Measurements from ENCODE around the gene ASPA.
A peak's percentile ranks its signal among the peaks of the same experiment; 100 is the strongest.
"Not testable (repeated sequence)": the region's sequence is repeated elsewhere in the genome, so short reads cannot be mapped to it uniquely, and the experiment has no call there.

The ASPA gene

GRCh38 chr17:3507869-3508268 is 32.1 kb downstream of the ASPA start:
- no peak for DNase-seq

DNA sequence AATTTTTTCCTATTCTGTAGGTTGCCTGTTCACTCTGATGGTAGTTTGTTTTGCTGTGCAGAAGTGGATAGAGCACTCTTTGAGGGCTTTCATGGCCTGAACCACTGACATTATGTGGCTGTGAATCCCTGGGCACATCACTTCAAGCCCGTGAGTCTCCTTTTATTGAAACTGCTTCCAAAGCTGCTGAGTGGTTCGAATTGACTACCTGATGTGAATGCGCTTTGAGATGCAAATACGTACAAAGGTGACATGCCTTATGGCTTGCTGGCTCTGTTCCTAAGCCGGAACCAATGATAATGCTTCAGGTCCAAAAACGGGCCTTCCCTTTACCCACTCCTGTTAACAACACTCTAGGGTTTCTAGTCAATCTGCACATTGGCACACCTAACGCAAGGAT is 34.3 kb downstream of the ASPA start:
- DNase-seq = no peak

DNA sequence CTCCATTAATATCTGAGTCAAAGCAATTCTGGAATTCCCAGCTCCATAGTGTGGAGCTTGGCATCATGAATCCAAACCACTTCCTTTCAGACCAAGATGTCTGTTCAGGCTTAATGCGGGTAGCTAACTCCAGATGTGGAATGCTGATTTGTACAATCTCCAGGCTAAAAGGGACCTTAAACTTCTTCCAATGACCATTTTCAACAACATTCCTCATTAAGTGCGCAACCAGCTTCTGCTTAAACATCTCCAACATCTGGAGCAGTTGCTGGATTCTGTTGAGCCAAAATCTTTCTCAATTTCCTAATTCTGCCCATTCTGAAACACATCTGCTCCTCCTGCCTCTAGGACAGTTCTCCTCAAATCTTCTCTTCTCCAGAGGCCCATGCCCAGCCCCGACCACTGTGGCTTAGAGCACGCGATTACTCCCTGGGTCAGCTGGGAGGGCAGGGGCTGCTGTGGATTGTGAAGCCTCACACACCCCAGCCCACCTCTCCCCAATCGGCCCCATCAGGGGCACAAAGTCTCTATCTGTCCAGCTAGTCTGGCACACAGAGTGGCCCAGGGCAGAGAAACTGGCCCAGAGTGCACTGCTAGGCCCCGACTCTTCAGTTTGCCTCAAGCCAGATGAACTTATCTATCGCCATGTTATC is 36.2 kb downstream of the ASPA start:
- DNase-seq = no peak

DNA sequence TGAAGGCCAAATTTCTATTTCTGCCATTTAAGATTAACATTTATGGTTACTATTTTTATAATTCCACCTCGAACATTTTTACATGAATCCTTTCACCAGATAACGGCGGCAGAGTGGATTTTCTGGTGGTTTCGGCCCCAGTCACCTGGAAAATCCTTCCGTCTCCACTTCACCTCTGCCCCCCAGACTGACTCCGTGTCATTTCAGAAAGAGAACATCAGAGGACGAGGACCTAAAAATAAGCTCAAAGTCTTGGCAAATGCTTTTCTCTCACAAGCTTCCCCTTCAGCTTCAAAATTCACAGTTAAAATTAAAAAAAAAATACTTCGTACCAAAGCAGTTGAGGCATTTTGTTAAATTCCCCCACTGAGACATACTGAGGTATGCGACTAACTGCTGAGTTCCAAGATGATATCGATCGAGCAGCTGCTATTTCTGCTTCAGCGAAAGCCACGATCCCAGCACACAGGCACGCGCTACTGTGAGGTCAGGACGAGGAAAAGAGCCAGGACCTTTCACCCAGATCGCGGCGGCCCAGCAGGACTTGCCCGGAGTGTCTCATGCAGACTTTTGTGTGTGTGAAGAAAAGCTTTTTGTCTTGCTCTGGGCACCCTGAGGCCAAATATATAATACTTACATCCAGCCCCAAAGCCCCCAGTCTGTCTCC is 36.8 kb downstream of the ASPA start:
- DNase-seq = peak in 50 of 56 donors; percentile 47 to 92 (median 81)

DNA sequence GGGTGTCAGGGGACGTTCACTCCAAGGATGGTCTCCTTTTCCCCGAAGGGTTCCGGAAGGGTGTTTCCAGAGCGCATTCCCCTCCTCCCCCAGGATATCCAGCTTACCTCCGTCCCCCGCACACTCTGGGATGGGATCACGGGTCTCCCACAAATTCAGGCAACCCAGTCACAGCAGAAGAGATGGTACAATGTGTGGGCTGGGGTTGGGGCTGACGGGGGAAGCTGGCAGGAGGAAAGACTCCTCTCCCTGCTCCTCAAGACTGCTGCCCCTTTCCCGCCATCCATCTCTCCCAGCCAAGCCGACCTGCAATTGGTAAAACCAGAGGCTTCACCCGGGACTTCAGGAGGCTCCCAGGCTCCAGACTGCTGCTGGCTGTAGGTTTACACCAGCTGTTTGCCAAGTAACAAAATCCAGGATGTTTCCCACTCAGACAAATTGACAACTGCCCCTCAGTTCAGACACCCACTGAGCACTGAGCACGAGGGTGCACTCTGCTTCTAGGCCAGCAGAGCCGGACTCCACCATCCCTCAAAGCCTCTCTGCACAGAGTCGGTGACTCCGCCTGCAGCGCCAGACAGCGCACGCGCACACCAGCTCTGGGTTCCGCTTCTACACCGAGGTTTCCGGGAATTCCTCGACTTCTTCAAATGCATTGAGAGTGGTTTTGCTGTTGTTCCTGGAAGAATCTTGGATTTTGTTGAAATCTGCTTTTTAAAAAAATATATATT is 37.7 kb downstream of the ASPA start:
- DNase-seq = peak in 14 of 56 donors; percentile 9 to 55 (median 18)

DNA sequence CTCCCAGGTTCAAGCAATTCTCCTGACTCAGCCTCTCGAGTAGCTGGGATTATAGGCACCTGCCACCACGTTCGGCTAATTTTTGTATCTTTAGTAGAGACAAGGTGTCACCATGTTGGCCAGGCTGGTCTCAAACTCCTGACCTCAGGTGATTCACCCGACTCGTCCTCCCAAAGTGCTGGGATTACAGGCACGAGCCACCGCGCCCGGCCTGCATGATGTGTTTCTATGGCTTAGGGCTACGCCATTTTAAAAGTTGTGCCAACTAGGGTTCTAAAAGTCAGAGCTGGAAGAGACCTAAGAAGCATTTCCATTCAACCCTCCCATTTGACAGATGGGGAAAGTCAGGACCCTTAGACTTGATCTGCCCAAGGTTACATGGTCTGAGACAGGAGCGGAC is 38.4 kb downstream of the ASPA start:
- DNase-seq = not testable (repeated sequence)

- DNase-seq = no peak
These were observed 39.1 kb downstream of the ASPA start for GRCh38 chr17:3514873-3515272.

GRCh38 chr17:3519472-3519871 is 43.7 kb downstream of the ASPA start:
- not testable (repeated sequence) for DNase-seq

DNA sequence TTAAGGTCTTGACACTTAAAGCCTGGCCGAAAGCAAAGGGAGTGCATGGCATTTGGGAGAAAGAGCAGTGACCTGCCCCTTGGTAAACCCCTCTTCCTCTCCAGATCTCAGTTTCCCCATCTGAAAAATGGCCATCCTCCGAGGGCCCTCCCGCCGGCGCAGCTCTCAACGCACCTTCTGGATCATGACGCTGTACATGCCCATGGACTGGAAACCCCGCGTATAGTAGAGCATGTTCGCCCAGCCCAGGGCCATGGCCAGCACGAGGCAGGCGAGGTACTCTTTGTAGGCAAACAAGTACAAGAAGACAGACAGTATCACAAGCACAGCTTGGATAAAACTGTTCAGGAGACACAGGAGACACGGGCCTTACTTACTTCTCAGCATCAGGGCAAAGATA is 48.2 kb downstream of the ASPA start:
- no peak for DNase-seq

DNA sequence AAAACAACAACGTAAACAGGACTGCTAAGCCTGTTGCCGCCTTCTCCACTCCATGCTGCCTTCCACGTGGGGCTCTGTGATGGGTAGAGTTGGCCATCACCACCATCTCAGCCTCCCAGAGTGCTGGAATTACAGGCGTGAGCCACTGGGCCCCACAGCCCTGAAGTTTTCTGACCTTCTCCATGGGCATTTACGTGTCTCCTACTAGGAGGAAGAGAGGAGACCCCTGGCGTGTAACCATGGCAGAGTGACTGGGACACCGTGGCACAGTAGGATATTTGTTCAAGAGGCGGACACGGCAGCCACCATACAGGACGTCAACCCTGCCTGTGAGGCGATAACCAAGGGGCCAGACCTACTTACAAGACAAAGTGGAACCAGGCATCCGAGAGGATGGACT is 50.7 kb downstream of the ASPA start:
- no peak for DNase-seq

GRCh38 chr17:3526971-3527370 is 51.2 kb downstream of the ASPA start:
- no peak for DNase-seq

DNA sequence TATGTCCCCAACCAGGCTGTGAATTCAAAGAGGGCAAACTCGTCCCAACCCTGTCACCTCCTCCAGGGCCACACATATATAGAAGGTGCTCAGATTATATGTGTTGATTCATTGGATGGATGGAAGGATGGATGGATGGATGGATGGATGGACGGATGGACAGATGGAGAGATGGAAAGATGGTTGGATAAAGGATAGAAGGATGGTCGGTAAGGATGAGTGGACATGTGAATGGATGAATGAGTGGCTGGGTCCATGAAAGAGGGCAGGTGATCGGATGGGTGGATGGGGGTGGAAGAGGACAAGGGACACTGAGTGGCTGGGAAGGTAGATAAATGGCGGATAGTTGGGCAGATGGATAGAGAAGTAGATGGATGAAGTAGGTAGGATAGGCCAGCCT is 51.7 kb downstream of the ASPA start:
- no peak for DNase-seq

DNA sequence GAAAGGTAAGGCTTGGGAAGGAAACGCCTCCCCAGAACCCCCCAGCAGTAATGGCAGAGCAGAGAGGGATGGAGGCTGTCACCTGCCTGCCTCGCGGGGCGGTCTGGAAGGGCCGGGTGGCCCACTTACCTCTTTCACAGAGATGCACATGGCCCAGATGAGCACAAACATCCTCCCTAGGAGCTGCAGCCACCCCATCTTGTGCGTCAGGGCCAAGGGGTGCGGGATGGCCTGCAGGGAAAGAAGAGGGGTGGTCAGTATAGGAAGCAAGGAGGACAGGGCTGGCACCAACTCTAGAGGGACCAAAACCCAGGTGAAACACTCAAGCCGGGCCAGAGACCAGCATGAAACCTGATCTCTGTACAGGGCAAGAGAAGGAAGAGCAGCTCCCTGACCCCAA is 52.1 kb downstream of the ASPA start:
- DNase-seq = no peak

DNA sequence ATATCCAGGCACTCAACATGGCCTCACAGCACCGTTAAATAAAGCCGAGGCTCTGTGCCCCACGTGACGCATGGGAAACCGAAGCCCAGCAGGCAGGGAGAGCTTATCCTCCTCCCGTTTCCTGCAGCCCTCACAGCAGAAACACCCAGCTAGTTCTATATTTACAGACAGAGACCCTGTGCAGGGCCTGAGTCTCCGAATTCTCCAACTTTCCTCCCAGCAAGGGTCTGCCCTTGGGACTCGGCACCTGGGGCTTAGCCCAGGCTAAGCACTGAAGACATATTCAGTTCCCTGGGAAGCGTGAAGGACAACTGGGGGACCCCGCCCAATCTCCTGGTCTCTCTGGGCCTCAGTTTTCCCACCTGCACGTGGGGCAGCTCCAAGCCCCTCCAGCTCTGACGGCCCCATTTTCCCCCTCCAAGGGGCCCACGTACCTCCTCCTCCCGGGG is 52.6 kb downstream of the ASPA start:
- no peak for DNase-seq

GRCh38 chr17:3528880-3529511 is 53.2 kb downstream of the ASPA start:
- DNase-seq = peak in 10 of 56 donors; percentile 12 to 44 (median 21)

DNA sequence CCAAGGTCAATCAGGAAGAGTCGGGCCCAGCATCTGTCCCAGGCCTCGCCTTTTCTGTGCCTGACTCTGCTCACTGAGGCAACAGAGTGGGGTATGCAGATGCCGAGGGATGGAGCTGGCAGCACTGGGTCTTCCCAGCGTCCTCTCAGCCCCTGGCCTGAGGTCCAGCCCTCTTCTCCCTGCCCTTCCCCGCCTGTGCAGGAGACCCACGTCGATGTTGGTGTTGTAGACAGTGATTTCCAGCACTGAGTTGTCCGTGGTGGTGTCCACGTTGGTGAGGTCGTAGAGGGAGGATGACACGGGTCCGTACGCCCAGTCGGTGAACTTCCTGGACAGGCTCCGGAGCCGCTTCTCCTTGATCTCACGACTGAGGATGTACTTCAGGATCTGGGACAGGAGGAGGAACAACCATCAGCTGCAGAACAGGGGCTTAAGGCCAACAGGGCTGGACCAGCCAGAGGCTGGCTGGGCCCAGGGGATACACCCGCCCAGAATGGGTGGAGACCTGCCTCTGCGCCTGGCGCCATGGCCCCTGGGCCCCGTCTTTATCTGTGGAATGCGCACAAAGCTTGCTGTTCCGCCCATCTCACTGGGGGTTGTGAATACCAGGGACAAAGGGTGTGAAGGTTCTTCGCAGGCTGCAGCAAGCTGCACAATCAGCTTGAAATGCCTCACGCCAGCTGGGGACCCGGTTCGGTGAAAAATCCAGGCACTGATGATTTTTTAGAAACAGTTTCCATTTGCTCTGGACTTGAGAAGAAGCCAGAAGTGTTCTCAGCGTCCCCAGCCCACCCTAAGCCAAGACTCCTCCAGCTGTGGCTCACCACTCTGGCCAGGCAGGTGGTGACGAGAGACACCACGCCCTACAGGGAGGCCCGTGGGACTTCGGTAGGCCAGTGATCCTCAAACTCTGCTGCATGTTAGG is 54.3 kb downstream of the ASPA start:
- DNase-seq = peak in 42 of 56 donors; percentile 7 to 74 (median 40)

DNA sequence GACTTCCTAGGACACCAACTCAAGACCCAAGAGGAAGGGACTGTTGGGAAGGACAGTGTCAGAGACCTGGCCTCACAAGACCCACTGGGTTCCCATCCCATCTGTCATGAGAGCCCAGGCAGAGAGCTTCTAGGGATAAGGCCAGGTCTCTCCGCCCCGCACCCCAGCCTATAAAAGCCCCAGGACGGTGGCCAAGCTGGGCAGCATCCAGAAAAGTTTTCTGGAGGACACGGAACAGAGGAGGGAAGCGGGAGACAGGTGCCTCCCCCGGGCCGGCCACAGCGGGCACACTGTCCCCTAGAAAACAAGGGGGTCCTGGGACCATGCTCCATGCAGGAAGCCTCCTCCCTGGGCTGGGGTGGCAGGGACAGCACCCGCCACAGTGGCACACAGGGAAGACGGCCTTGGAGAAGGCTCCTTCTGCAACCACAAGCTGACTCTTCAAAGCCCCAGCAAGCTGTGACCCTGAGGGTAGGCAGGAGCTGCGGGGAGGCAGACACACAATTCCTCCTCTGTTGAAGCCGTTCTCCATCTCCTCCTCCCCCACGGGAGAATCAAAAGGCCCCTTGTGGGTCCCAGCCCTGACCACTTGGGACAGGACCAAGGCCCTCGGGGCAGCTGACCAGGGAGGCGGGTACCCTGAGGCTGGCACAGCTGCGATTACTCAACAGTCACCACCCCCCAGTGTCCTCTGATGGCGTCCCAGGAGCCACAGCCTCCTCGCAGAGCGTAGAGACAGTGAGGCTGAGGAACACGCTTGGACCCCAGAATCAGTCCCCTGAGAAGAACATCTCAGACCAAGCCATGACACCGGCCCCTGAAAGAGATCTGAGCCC is 55.7 kb downstream of the ASPA start:
- peak in 55 of 56 donors; percentile 52 to 98 (median 94) for DNase-seq

GRCh38 chr17:3532106-3532858 is 56.5 kb downstream of the ASPA start:
- peak in 7 of 56 donors; percentile 17 to 58 (median 44) for DNase-seq

- DNase-seq = no peak
These were observed 57.0 kb downstream of the ASPA start for GRCh38 chr17:3532859-3533142.
